MCF 10A (cell line): Measurements from ENCODE around the gene CLEC2B. TPM values are rescaled to one million over a fixed set of nuclear protein-coding genes. Genes with fewer than 3 reads are reported as not detected.
A peak's percentile ranks its signal among the peaks of the same experiment; 100 is the strongest.

ENCODE experiments used
- Bru-seq: library from RNA; stranded (reverse); fragments of 400-500 nt; gene quantifications from one replicate; lab custom pipeline; 2021; lab: Mats Ljungman, UMichigan
- BruChase-seq, 2 experiments: library from RNA; stranded (reverse); fragments of 400-500 nt; gene quantifications; one replicate each; lab custom pipeline; 2021; lab: Mats Ljungman, UMichigan
- BruUV-seq: library from RNA; stranded (reverse); fragments of 400-500 nt; replicated peaks from 2 replicates; lab custom pipeline; 2021; lab: Mats Ljungman, UMichigan
- CTCF ChIA-PET: fragments of 300-600 bp; sonication (Branson Sonifier 250); formaldehyde crosslinking; extraction: SDS; loops from one replicate; lab custom pipeline; 2021; ENCODE audit warnings: antibody characterized with exemption, inconsistent platforms; lab: Yijun Ruan, JAX
- POLR2A ChIA-PET: fragments of 300-600, 350-650 bp; sonication (Branson Sonifier 250); formaldehyde crosslinking; extraction: SDS; loops from one replicate; lab custom pipeline; 2020; ENCODE audit warnings: antibody characterized with exemption, inconsistent platforms; lab: Yijun Ruan, JAX
- DNase-seq: peaks from one replicate; pipeline ENCODE4 v3.0.0-alpha.2; 2018; ENCODE audit not compliant: unreplicated experiment
- H3K27ac Mint-ChIP-seq: one replicate; pipeline ENCODE4 v1.8.0; 2022; ENCODE audit warnings: mild to moderate bottlenecking, low read depth, mixed read lengths; ENCODE audit not compliant: unreplicated experiment
- H3K27me3 Mint-ChIP-seq: one replicate; pipeline ENCODE4 v1.8.0; 2022; ENCODE audit warnings: mixed read lengths; ENCODE audit not compliant: insufficient read depth, unreplicated experiment
- H3K36me3 Mint-ChIP-seq: one replicate; pipeline ENCODE4 v1.8.0; 2022; ENCODE audit warnings: mild to moderate bottlenecking, moderate library complexity, mixed read lengths; ENCODE audit not compliant: insufficient read depth, unreplicated experiment
- H3K4me1 Mint-ChIP-seq: one replicate; pipeline ENCODE4 v1.8.0; 2022; ENCODE audit warnings: mixed read lengths; ENCODE audit not compliant: insufficient read depth, unreplicated experiment
- H3K4me3 Mint-ChIP-seq: one replicate; pipeline ENCODE4 v1.8.0; 2022; ENCODE audit warnings: mild to moderate bottlenecking, moderate library complexity, mixed read lengths; ENCODE audit not compliant: unreplicated experiment
- H3K9me3 Mint-ChIP-seq: one replicate; pipeline ENCODE4 v1.8.0; 2022; ENCODE audit warnings: mixed read lengths; ENCODE audit not compliant: unreplicated experiment
- intact Hi-C: fragments of 100-400 bp; cut with micrococcal nuclease; formaldehyde crosslinking; loops from 2 replicates; pipeline ENCODE4 v1.14.1; 2022
- long read RNA-seq: library from polyadenylated mRNA; stranded (forward); transcript quantifications from one replicate; pipeline ENCODE4 v2.0.0, GENCODE V29; 2022
- total RNA-seq: library from RNA; stranded (reverse); gene quantifications from 2 replicates; pipeline ENCODE4 v1.2.3, GENCODE V29; 2022
- TF ChIP-seq, protein P1 (sequence below): fragments of 200-600 bp; IDR thresholded peaks from one replicate; pipeline ENCODE4 v1.8.0; 2022; ENCODE audit warnings: antibody characterized with exemption, mild to moderate bottlenecking; ENCODE audit not compliant: unreplicated experiment

CLEC2B gene
- total RNA-seq (1.8 and 2.2 TPM in 2 replicates), Bru-seq, nascent RNA (percentile 58 among the genes with signal in this experiment), BruChase-seq, experiment 1, labeled RNA remaining after a 6-hour chase (percentile 45 among the genes with signal in this experiment), BruChase-seq, experiment 2, labeled RNA remaining after a 2-hour chase (percentile 45 among the genes with signal in this experiment)
- long read RNA-seq, transcript CLEC2B-201 (5 exons, 1,700 nt) = major isoform, 6 of 7 reads
- long read RNA-seq, partial matches to known transcripts = 0 of 7 reads
- long read RNA-seq, other reads (novel, unspliced or antisense) = 1 of 7 reads

DNA sequence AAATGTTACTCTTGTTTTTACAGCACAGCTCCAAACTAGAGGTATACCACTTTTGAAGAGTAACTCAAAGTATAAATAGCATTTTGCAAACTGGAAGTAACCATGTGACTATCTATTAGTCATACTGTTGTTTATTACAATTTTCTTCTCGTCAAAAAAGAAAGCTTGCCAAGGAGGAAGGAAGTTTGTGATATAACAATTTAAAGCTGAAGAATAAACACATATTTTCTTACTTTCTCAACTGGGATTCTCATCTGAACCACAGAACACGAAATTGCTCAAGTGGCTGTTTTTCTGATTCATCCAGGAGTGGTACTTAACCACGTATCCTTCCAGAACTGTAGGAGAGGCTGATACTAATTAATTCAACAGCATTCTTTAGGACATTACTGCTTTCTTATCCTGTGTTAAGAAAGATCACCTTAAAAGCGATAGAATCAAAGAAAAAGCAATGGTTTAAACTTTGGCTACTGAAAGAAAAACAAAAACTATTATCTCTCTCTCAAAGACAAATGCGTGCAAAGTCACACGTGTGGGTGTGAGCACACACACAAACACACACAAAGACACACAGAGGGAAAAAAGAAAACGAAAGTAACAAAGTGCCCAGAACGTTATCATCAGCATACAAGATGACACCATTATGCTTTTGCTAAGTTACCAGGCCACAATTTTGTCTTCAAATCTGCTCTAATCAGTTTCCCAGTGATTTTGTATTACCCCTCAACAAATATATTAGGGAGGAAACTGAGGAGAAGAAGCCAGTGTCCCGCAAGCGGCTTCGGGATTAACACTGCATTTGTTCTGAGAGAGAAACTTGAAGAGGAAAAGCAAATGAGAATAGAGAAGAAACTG is at the start of gene CLEC2B:
Gene CLEC2B, minus strand, starts transcription at position 48 of the 855 bp plus-strand sequence.
- no peaks in the 10 kb centered on the region for H3K27me3 Mint-ChIP-seq
- ChIA-PET CTCF (interaction anchor here (0.6 to 1.2 kb wide), 3 partner anchors 114 to 1510 kb away, joined by 3 to 4 read pairs (median 3); no protein-coding TSS in a partner anchor), POLR2A (interaction anchor here (0.7 to 1.6 kb wide), 9 partner anchors 11 to 276 kb away, joined by 3 to 7 read pairs (median 4); partner anchors contain the start of gene KLRF2)
- TF ChIP-seq, protein P1, sequence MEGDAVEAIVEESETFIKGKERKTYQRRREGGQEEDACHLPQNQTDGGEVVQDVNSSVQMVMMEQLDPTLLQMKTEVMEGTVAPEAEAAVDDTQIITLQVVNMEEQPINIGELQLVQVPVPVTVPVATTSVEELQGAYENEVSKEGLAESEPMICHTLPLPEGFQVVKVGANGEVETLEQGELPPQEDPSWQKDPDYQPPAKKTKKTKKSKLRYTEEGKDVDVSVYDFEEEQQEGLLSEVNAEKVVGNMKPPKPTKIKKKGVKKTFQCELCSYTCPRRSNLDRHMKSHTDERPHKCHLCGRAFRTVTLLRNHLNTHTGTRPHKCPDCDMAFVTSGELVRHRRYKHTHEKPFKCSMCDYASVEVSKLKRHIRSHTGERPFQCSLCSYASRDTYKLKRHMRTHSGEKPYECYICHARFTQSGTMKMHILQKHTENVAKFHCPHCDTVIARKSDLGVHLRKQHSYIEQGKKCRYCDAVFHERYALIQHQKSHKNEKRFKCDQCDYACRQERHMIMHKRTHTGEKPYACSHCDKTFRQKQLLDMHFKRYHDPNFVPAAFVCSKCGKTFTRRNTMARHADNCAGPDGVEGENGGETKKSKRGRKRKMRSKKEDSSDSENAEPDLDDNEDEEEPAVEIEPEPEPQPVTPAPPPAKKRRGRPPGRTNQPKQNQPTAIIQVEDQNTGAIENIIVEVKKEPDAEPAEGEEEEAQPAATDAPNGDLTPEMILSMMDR = no peak
- H3K27ac Mint-ChIP-seq = peak within 1 kb of the TSS; percentile 100
- intact Hi-C loops = loop anchor here (10.0 kb wide), 1 partner anchor 345 kb away; the partner anchor contains the start of gene GABARAPL1
- peak; percentile 88 for DNase-seq
- BruUV-seq = TSS peak; percentile 81
- H3K9me3 Mint-ChIP-seq = no peaks in the 10 kb centered on the region
- peaks cover 51% of the 10 kb centered on the region for H3K4me1 Mint-ChIP-seq
- H3K4me3 Mint-ChIP-seq = peak within 1 kb of the TSS; percentile 90
- H3K36me3 Mint-ChIP-seq = peaks cover 6% of the 10 kb centered on the region

DNA sequence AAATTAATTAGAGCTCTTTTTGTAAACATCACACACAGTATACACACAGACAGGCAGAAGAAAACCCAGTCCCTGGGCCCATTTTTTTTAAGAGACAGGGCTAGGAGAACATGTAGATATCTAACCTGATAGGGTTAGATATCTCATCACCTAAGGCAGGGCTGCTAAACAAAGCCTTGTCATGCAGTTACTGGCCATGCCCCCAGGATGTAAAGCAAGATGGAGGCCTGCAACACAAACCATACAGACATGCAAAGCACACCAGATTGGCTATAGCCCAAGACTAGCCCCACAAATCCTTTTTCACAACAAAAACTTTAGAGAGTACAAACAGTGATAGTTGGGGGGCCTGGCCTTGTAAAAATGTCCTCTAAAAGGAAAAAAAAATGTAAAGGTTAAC is 42.6 kb upstream of the CLEC2B start:
- no peaks in the 10 kb centered on the region for H3K4me1 Mint-ChIP-seq
- ChIA-PET CTCF (interaction anchor here (0.8 to 1.1 kb wide), 3 partner anchors 9 to 161 kb away, joined by 3 to 4 read pairs (median 3); no protein-coding TSS in a partner anchor), POLR2A (no interaction called here)
- H3K9me3 Mint-ChIP-seq = peaks cover 17% of the 10 kb centered on the region
- BruUV-seq = no TSS peak
- intact Hi-C loops = no loop called here
- H3K27me3 Mint-ChIP-seq = no peaks in the 10 kb centered on the region
- no peak overlapping the region for H3K27ac Mint-ChIP-seq
- TF ChIP-seq, protein P1 = no peak
- no peak overlapping the region for H3K4me3 Mint-ChIP-seq
- DNase-seq = no peak
- H3K36me3 Mint-ChIP-seq = no peaks in the 10 kb centered on the region

DNA sequence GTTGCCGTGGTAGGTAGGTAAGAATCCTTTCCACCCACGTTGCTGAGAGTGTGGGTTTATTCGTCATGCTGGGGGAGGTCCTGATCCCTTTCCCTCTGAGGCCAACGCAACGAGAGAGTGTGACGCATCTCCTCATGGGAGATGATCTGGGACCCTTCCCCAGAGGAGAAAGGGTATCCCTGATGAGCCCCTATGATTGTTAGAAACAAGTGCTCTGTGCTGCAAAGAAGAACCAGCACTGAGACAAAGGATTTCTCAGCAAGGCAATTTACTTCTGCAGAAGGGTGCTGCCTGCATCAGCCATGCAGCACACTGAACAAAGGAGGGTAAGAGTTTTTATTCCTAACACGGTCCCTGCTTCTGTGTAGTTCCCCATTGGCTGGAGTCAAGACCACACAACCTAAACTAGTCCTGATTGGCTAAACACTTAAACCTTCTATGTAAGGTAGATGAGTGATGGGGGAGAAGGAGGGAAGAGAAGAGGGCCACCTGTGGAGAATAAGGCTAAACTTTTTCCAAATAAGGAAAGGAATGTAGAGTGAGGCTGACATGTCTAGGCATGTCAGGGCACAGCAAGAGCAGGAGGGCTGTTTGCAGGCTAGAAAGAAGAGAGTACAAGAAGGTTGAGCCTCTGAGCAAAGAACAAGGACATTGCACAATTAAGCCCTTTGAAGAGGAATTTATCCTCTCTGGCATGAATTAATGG is 41.7 kb upstream of the CLEC2B start:
- H3K27ac Mint-ChIP-seq = peak overlapping the region; percentile 61
- no TSS peak for BruUV-seq

More for the DNA sequence above, 41.7 kb upstream of the CLEC2B start:
- no peaks in the 10 kb centered on the region for H3K36me3 Mint-ChIP-seq
- H3K4me3 Mint-ChIP-seq = no peak overlapping the region
- no peaks in the 10 kb centered on the region for H3K27me3 Mint-ChIP-seq
- DNase-seq = peak; percentile 35
- H3K4me1 Mint-ChIP-seq = no peaks in the 10 kb centered on the region
- peaks cover 17% of the 10 kb centered on the region for H3K9me3 Mint-ChIP-seq
- CTCF ChIA-PET = interaction anchor here (0.7 to 1.1 kb wide), 4 partner anchors 10 to 160 kb away, joined by 3 to 4 read pairs (median 3); no protein-coding TSS in a partner anchor
- POLR2A ChIA-PET = interaction anchor here (0.7 kb wide), 1 partner anchor 443 kb away, joined by 3 read pairs; no protein-coding TSS in a partner anchor
- TF ChIP-seq, protein P1 = no peak
- intact Hi-C loops = no loop called here
